GM19467 (cell line): ENCODE data around the gene ARHGAP26.

Experiments
- ATAC-seq: cut with Tn5 transposase; IDR thresholded peaks from one replicate; pipeline ENCODE4 v1.9.1; 2021; ENCODE audit warnings: mild to moderate bottlenecking, moderate library complexity; ENCODE audit not compliant: unreplicated experiment

The ARHGAP26 gene

DNA sequence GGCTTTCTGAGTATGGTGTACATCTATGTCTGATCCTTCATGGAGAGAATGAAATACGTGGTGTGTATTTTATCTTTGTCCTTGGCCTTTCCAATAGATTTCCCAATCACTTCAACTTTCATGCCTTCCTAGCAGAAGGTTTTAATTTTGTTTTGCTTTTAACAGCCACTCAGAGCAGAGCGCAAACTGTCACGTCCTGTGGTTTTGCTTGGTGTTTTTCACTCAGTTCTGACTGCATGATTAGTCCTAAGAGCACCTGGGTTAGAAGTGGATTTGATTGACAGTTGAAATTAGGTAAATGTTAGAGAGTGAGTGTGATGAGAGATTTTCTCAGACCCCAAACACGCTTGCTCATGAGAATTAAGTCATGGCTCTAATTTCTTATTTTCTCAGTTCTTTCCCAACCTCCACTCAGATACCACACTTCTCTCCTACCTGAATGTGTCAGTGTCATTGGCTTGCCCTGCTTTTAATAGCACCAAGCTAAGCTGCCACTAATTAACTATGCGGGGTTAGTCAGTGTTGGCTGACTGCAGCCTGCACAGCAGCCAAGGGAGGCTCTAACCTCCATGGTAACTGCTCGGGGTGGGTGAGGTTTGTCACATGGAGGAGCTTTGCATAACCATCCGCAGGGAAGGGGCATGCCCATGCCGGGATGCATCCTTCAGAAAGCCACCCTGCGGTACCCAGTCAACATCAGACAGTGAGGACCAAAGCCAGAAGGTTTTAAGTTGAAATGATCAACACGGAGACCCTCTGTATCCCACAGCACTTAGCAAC lies 459.9 kb downstream of the ARHGAP26 start:
- ATAC-seq, result peak; percentile 81

DNA sequence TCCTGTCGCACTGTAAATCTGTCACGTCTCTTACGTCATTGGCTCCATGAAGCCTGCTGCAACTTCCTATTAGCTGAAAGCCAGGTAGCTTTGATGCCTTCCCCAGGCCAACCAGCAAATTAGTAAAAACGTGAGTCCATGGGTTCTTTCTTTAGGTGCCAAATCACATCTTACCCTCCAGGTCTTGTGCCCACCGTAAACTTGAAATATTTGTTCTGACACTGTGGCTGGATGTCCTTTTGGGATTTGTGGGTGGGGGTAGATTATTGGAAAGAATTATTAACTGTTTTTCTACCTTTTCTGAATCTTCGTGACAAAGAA lies 460.5 kb downstream of the ARHGAP26 start:
- ATAC-seq, result no peak

DNA sequence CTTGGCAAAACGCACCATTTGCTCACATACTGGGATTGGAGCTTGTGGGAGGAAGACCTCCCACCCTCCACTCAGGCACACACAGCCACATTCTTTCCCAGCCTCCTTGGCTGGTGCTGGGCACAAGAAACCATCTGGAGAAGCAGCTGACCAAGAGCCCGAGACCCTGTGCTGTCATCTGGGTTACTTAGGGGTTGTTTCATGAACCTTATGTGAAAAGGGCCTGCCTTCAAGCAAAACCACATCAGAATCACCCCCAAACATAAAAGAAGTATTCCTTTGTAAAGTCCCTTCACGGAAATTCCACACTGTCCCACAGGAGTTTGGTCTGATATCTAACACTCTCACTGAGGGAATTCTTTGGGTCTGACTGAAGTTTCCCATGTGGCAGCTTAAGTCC lies 461.2 kb downstream of the ARHGAP26 start:
- ATAC-seq, result no peak

DNA sequence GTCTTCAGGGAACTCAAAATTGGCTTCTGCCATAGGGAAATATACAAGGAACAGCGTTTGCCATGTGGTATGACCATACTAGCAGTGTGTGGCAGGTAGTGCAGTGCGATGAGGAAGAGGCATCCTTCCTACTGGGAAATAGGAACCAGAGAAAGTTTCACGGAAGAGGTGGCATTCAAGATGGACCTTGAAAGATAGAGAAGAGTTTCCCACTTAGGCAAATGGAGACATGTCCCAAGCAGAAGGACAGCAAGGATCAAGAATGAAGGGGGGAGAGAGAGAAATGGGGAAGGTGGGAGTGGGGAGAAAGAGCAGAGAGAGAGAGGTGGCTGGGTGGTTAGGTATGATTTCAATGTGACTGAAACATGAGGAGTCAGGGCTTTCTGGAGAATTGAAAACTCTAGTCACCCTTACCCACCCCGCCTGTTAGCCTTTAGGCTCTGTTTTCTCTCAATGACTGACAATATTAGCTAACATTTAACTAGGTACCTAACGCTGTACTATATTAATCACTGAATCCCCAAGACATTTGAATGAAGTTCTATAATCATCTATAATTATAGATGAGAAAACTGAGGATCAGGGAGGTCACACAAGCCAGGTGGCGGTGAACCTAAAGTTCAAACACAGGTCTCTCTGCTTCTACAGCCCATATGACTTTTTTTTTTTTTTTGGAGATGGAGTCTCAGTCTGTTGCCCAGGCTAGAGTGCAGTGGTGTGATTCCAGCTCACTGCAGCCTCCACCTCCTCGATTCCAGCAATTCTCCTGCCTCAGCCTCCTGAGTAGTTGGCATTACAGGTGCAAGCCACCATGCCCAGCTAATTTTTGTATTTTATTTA lies 462.0 kb downstream of the ARHGAP26 start:
- ATAC-seq, result peak; percentile 29

DNA sequence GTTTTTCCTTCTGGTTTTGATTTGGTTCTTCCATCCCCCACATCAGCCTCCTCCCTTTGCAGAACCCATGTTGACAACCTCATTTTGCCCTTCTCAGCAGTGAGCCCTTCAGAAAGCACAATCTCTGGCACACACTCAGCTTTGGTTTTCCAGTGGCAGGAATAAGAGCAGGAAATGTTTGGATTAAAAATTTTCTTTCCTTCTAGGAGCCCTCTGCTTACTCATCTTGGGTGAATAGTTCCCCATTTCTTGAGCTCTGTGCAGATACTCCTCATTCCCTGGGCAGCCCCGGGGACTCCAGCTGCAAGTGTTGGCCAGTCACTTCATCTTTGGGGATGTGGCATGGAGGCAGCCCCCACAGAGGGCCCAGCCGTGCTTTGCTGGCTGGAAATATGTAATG lies 462.9 kb downstream of the ARHGAP26 start:
- no peak for ATAC-seq

DNA sequence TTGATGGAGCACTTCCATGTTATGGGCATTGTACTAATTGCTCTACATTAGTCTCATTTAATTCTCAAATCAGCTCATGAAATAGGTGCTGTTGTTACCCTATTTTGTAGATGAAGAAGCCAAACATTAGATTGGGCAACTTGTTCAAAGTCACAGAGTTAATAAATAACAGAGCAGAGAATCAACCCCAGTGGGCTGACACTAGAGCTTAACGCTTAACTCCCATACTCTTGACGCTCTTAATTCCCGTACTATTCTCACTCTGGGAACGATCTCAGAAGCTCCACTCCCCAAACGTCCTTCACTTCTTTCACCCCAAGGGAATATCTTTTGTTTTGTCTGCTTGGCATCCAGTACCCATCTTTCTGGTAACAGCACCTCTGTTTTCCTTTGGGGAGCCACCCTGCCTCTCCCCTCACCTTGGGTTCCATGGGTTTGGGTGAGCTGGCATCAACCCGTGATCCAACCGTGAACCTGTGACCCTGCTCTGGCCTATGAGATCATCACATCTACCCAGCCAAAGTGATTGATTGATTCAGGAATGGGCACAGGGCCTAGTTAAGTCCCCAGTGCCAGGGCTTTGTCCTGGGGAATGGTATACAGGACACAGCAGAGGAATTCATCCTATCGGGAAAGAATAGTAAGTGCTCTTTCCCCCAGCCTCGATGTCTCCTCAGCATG lies 464.1 kb downstream of the ARHGAP26 start:
- no peak for ATAC-seq

DNA sequence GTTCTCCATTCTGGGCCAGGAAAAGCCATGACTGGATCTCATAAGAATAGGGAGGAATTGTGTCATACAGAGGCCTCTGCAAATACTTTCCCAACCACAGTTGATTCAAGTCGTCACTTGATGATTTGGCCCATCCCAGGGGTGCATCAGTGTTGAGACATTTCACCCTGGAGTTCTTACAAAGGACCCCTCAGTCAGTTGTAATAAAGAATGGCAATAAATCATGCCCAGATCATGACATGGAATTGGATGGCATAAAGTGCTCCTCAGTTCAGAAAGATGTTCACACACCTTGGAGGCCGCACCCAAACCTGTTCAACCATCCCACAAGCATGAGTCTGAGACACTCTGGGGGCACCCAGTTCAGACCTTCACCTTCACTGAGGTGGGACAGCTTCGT lies 465.2 kb downstream of the ARHGAP26 start:
- no peak for ATAC-seq

DNA sequence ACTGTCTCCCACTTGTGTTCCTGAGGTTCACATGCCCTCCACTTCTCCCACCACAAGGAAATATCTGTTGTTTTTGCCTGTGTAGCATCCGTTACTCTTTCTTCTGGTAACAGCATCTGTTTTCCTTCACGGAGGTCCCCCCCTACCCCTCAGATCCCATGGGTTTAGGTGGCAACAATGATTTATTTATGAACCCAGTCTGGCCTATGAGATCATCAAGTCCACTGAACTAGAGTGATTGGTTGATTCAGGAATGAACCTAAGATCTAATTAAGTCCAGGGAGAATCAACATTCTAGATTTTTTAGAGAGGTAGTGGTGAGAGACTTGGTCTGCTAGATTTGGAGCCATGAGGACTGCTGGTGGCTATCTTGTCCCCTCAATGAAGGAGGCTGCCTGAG lies 466.5 kb downstream of the ARHGAP26 start:
- no peak for ATAC-seq

DNA sequence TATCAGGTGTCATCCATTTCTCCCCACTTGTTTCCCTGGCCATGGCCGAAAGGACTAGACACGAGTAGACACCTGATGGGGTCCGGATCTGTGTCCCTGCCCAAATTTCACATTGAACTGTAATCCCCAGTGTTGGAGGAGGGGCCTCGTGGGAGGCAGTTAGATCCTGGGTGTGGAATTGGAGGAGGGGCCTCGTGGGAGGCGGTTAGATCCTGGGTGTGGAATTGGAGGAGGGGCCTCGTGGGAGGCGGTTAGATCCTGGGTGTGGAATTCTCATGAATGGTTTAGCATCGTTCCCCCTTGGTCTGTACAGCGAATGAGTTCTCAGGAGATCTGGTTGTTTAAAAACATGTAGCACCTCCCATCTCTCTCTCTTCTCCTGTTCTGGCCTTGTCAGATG lies 467.5 kb downstream of the ARHGAP26 start:
- ATAC-seq, result no peak

DNA sequence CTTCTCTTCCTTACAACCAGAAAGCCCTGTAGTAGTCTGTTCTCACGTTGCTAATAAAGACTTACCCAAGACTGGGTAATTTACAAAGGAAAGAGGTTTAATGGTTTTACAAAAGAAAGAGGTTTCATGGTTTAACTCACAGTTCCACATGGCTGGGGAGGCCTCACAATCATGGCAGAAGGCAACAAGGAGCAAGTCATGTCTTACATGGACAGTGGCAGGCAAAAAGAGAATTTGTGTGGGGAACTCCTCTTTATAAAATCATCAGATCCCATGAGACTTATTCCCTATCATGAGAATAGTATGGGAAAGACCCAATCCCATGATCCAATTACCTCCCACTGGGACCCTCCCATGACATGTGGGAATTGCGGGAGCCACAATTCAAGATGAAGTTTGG lies 468.4 kb downstream of the ARHGAP26 start:
- no peak for ATAC-seq

DNA sequence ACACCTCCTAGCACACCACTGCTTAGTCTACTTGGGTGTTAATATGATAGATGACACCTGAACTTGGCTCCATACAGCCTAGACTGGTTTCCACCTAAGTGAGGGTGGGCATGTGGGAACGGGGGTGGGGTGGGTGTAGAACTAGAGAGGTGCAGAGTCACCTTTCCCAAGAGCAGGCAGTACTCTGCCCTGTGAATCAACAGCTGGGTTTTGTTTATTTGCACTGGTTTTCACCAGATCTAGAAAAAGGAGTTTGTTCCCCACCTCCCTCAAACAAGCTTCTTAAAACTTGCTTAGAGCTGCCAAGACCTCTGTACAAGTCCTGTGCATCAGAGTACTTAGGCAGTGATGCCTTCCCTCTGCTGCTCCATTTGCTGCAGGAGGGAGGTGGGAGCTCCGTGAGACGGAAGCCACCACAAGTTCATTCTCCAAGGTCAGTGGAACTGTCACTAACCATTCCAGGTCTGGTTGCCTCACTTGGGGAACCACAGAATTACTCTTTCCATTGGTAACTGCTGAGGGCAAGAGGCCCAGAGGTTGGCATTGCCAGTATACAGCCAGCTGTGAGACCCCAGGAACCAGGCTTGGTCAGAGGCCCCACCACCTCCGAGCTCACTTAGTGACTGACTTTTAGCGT lies 469.8 kb downstream of the ARHGAP26 start:
- ATAC-seq, result no peak

DNA sequence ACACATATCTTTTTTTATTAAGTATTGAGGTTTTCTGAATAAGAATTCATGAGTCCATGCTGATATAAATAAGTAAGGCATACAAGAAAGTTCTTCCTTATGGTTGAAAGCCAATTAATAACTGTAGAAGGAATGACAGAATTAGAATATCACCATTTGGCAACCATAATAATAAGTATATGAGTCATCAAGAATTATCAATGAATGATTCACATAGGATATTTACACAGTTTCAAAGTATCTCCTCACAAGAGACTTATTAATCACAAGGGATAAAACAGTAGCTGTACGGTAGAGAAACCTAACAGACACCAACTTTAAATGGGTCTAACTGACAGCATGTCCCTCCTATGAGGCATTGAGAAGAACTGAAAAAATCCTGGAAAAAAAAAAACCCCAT lies 471.7 kb downstream of the ARHGAP26 start:
- ATAC-seq, result no peak

DNA sequence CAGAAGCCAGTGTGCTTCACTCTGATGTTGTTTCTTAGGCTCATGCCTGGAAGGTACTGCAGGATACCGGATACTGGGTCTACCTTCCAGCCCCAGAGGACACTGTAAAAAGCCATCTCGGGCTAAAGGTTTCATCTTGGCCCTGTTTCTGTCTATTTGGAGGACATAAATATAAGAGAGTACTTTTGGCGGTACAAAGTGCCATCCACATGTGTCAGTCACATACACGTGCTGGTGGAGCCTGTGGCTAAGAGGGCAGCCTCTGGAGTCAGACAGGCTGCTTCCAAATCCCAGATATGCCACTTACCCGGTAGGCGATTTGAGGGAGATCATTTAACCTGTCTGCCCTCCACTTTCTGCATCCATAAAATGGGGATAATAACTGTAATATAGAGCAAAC lies 472.9 kb downstream of the ARHGAP26 start:
- ATAC-seq, result no peak

DNA sequence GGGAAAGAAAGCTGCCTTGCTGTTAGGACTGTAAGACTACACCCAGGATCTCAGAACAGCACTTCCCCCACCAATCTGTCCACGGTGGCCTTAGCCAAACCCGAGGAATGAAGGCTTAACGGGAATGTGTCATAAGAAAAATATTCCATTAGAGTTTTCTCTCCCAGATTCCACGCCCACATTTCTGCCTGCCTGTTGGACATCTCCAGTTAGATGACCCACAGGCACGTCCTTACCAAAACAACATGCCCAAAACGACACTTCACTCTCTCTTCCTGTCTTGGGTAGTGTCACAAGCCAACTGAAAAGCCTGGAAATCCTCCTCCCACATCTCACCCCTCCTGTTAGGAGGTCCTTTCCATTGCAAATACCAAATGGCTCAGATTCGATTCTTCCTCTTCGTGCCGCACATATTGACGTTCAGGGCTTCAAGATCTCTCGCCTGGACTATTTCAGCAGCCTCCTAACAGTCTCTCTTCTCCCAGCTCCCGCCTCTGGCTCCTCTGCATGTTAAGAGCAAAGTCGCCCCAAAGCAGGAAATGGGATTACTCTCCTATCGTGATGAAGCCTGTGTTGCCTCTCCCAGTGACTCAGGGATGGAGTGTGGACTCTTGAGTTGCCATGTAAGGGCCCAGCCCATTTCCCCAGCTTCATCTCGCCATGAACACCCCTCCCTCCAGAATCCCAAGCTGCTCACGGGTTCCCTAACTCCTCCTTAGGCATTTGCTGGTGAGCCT lies 474.0 kb downstream of the ARHGAP26 start:
- ATAC-seq, result no peak

DNA sequence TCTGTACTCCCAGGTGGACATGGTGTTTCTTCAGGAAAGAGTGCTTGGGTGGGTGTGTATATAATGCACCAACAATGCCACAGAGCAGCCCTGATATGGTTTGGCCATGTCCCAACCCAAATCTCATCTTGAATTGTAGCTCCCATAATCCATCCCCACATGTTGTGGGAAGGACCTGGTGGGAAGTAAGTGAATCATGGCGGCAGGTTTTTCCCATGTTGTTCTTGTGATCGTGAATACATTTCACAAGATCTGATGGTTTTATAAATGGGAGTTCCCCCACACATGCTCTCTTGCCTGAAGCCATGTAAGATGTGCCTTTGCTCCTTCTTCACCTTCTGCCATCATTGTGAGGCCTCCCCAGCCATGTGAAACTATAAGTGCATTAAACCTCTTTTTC lies 474.8 kb downstream of the ARHGAP26 start:
- no peak for ATAC-seq

DNA sequence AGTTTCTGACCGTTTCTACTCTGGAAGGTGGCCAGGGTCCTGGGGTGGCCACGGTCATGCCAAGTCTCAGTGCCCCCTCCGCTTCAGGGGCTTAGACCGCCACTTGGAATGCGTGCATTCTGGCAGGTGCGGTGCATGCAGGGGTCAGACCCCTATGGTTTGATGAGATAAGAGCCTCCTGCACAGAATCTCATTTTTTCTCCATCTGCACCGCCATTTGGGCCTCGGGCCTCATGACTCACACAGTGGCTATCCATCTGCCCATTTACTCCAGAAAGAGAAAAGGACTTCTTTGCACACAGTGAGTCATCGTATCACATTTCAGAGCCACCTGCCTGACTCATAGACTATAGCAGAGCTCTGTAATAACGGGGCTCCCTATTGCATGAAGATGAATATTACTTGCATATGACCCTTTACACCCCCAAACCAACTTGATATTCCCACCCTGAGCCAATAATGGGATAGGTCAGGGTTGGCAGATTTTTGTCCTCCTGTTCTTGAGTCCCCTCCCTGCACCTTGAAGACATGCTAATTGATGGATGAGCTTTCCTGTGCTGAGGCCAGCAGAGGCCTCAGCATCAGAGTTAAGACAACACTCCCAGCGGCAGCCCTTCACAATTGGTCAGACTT lies 475.9 kb downstream of the ARHGAP26 start:
- no peak for ATAC-seq

DNA sequence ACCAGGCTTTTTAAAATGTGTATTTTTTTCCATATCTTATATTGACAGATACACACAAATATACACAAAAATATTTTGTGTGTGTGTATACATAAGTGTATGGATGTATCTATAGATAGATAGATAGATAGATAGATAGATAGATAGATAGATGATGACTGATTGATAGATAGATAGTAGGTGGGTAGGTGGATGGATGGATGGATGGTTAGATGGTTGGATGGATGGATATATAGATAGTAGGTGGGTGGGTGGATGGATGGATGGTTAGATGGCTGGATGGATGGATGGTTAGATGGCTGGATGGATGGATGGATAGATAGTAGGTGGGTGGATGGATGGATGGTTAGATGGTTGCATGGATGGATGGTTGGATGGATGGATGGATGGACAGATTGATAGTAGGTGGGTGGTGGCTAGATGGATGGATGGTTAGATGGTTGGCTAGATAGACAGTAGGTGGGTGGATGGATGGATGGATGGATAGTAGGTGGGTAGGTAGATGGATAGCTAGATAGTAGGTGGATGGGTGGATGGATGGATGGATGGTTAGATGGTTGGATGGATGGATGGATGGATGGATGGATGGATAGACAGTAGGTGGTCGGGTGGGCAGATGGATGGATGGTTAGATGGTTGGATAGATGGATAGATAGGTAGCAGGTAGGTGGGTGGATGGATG lies 477.1 kb downstream of the ARHGAP26 start:
- ATAC-seq, result no peak

DNA sequence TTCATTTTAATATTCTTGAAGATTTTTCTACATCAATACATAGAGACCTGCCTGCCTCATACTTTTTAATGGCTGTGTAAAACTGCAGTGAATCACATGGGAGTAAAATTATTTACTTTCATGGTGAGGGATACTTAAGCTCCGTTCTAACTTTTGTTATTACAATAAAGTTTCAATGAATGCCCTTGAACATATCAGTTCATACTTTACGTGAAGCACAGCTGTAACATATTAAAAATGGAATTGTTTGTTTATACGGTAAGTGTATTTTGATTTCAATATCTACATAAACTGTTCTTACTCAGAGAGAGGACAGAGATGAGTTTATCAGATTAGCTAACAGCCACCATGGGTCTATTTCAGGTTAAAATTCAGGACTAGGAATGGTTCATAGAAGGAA lies 478.2 kb downstream of the ARHGAP26 start:
- no peak for ATAC-seq

DNA sequence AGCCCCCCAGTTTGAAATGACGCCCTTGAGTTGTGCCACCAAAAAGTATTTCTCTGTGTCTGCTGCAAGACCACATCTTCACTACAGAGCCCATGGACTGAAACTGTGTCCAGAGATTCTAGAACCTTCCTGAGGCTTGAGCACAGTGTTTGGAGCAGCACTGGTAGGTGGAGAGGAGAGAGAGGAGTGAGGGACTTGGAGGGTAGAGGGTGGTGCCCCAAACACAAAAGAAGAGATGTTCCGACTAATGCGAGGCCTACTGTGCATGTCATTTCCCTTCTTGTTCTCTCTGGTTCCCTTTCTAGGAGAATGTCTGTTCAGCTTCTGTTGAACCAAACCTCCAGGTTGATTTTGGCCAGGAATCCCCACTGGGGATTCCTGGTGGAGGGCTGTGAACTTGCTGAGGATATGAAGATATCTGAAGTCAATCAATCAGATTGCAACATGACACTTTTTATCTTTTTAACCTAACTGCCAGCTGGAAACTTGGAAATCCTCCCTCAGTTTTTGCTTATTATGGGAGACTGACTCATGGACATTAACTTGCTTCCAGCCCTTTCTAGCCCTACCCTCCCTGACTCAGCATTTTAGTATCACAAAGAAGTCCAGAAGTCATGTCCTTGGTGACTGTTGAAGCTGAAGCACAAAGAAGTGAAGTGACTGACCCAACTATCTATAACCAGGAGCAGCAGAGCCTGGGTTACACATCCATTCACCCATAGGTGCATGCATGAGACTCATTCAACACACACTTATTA lies 478.8 kb downstream of the ARHGAP26 start:
- ATAC-seq, result no peak
